HG02981 (cell line): ENCODE data around the gene BOLA3.
"Not testable (repeated sequence)": the region's sequence is repeated elsewhere in the genome, so short reads cannot be mapped to it uniquely, and the experiment has no call there.

Experiments
- ATAC-seq: cut with Tn5 transposase; IDR thresholded peaks from one replicate; pipeline ENCODE4 v1.9.1; 2021; ENCODE audit warnings: mild to moderate bottlenecking, moderate library complexity; ENCODE audit not compliant: unreplicated experiment

Gene BOLA3

DNA sequence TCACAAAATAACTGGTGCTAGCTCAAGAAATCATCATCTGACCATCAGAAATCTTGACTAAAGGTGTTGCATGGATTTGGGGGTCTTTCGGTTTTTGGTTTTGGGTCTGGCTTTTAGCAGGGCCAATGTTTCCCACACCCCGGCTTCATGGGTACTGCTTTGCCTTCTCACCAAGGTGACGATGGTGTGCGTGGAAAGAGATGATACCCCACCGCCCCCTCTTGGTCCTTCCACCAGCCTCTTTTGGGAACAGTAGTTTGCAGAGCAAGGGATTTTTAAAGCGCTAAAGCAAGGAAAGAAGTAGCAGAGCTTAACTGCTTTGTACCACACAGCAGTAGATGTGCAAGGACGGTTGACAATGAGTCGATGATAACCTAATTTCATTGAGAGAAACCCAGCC, 42.3 kb downstream of the BOLA3 start:
- no peak for ATAC-seq

DNA sequence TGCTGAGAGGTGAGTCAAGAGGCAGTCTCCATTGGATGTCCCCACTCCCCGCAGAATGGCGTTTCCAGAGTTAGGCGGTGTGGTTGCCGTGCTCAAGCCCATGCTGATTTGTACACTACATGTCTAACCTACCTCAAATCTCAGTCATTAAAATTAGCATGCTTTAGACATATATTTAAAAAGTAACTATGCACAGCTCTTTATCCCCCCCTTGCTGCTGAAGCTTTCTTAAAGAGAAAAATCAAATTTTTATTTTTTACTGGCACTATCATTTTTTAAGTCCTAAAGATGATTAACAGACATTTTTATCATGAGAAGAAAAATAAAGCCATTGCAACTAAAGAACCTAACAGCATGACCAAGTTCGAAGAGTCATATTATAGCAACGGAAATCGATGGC, 42.9 kb downstream of the BOLA3 start:
- no peak for ATAC-seq

DNA sequence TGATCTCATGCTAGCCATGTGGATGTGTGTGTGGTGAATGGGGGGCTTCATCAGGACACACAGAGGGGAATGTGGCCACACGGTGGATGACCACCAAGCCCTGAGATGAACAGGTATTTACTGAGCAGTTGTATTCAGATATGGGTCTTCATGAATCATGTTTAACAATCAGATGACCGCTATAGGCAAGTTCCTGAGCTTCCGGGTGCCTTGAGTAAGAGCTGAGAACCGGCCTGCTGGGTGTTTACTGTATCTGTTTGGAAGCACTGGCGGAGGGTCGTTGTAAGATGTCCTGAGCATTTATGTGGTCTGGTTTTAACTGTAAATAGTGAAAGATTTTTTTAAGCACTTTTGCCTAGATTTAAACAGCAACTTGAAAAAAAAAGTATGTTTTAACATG, 43.9 kb downstream of the BOLA3 start:
- no peak for ATAC-seq

DNA sequence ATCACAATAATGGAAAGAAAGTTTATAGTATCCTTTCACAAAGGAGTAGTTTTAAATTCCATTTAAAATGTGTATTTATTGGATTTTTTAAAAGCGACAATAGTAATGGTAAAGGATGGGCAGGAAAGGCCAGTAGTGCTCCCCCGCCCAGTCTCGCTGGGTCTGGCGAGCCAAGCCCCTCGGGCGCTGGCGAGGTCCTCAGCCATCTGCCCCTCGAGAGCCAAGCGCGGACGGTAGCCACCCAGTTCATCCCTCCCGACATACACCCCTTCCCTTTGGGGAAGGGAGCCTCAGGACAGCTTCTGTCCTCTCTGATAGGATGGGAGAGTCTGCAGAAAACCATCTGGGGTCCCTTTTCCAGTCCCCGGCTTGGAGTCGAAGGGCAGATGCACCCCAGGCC, 45.2 kb downstream of the BOLA3 start:
- ATAC-seq = no peak

DNA sequence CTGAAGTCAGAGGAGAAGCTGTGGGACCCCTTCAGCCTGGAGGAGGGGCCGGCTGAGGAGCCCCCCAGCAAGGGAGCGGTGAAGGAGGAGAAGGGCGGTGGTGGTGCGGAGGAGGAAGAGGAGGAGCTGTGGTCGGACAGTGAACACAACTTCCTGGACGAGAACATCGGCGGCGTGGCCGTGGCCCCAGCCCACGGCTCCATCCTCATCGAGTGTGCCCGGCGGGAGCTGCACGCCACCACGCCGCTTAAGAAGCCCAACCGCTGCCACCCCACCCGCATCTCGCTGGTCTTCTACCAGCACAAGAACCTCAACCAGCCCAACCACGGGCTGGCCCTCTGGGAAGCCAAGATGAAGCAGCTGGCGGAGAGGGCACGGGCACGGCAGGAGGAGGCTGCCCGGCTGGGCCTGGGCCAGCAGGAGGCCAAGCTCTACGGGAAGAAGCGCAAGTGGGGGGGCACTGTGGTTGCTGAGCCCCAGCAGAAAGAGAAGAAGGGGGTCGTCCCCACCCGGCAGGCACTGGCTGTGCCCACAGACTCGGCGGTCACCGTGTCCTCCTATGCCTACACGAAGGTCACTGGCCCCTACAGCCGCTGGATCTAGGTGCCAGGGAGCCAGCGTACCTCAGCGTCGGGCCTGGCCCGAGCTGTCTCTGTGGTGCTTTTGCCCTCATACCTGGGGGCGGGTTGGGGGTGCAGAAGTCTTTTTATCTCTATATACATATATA, 46.0 kb downstream of the BOLA3 start:
- no peak for ATAC-seq

DNA sequence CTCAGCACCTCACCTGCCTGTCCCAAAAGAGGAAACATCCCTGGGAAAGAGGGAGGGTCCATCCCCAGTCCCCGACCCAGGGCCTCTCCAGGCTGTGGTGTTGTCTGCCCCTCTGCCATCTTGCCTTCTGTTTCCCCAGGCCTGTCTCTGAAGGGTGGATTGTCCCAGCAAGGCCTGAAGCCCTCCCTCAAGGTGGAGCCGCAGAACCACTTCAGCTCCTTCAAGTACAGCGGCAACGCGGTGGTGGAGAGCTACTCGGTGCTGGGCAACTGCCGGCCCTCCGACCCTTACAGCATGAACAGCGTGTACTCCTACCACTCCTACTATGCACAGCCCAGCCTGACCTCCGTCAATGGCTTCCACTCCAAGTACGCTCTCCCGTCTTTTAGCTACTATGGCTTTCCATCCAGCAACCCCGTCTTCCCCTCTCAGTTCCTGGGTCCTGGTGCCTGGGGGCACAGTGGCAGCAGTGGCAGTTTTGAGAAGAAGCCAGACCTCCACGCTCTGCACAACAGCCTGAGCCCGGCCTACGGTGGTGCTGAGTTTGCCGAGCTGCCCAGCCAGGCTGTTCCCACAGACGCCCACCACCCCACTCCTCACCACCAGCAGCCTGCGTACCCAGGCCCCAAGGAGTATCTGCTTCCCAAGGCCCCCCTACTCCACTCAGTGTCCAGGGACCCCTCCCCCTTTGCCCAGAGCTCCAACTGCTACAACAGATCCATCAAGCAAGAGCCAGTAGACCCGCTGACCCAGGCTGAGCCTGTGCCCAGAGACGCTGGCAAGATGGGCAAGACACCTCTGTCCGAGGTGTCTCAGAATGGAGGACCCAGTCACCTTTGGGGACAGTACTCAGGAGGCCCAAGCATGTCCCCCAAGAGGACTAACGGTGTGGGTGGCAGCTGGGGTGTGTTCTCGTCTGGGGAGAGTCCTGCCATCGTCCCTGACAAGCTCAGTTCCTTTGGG, 47.2 kb downstream of the BOLA3 start:
- no peak for ATAC-seq

DNA sequence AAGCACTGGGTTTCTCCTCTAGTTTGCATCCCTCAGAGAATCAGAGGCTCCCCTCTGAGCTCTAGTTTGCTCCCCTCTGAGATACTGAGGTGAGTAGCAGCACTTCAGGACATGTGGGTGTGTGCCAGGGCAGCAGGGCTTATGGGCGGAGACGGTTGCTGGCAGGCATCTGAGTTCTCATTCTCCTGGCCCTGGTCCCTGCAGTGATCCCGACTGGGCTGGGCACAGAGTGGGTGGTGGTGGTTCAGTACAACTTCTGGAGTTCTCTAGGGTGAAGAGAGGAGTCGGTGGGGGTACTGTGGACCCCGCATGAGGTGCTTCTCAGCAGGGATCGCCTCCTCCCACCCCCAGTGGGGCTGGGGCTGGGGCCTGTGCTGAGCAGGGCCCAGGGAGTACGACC, 47.9 kb downstream of the BOLA3 start:
- ATAC-seq = no peak

DNA sequence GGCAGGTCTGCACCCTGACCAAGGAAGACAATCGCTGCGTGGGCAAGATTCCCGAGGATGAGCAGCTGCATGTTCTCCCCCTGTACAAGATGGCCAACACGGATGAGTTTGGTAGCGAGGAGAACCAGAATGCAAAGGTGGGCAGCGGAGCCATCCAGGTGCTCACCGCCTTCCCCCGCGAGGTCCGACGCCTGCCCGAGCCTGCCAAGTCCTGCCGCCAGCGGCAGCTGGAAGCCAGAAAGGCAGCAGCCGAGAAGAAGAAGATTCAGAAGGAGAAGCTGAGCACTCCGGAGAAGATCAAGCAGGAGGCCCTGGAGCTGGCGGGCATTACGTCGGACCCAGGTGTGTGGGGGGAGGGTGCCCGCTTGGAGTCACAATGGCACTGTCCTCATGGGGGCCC, 48.4 kb downstream of the BOLA3 start:
- no peak for ATAC-seq

DNA sequence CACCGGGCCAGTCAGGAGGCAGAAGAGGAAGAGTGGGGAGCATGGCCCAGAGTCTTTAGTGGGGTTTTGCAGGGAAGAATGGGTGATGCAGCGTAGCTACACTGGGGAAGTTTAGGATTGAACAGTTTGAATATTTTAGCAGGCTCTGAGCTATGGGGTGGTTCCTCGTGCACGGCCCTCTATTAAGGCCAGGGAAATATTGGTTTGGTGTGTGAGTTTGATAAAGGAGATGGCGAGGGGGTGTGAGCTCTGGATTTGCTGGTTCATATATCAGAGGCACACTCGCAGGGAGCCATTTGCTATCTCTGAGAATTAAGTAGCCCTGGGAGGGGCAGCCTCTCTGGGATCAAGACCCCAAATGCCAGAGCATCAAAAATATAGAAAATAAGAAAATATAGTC, 50.1 kb downstream of the BOLA3 start:
- ATAC-seq = no peak

DNA sequence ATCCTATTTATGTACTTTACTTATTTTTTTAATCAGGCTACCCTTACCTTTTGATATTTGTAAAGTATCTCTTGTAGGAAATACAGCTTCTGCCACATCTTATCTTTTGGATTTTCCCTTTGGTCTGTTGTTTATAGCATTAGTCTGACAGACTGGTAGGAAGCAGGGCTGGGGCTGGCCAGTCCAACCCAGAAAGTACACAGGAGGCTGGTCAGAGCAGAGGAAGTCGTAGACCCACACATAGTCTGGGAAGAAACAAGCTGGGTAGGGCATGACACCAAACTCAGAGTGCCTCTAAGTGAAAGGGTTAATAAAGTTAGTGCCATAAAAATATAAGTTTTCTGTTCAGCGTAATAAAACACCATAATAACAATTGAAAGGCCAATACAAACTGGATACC, 51.7 kb downstream of the BOLA3 start:
- ATAC-seq = no peak

DNA sequence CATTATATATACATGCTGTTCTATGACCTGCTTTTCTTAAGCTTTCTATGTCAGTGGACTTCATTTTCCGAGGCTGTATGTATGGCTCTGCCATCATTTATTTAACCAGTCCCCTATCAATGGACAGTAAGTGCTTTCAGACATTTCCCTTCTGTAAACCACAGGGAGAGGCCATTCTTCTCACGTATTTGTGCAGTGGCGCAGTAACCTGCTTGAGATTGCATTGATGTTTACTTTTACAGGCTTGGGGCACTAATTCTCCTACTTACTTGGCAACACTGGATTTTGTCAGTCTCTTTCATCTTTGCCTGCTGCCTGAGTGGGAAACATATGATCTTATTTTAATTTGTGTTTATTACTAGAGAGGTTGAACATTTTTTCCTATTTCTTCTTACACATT, 52.1 kb downstream of the BOLA3 start:
- no peak for ATAC-seq

DNA sequence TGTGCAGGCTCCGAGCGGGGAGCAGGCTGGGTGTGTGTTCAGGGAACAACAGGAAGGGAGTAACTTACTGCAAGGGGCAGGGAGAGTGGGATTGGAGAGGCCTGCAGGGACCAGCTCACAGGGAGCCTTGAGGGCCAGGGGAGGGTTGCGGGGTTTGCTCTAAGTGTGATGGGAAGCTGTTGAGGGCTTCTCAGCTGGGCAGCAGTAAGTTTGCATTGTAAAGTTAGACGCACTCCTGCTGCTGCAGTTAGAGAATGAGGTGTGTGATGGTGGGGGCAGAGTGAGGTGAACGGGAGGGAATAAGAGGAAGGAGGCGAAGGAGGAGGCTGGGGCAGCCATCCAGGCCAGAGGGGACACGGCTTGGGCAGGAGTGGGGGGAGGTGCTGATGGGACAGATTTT, 53.4 kb downstream of the BOLA3 start:
- no peak for ATAC-seq

DNA sequence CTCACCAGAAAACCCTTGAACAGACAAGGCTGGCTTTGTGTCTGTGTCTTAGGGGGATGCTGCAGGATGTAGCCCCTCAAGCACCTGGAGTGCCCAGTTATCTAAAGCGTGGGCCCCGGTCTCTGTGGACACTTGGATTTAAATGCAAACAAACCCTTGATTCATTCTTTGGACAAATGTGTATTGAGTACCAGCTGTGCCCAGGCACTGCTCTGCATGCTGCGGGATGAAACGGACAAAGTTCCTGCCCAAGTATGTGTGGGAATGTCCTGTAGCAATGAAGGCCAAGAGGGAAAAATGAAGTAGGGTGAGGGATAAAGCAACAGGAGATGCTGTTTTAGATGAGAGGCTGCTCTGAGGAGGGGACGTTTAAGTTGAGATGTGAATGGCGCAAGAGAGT, 53.9 kb downstream of the BOLA3 start:
- no peak for ATAC-seq

DNA sequence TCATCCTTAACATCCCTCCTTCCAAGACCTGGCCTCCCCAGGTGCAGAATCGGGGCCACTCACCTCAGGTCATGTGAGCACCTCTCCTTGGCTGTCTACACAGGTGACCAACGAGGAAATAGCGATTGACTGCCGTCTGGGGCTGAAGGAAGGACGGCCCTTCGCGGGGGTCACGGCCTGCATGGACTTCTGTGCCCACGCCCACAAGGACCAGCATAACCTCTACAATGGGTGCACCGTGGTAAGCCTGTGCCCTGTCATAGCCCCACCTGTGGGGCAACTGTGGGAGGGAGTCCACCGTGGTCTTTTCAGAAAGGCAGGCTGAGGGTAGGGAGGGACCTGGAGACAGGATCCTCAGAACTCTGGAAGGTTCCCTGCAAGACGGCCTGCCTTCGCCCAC, 54.3 kb downstream of the BOLA3 start:
- no peak for ATAC-seq

DNA sequence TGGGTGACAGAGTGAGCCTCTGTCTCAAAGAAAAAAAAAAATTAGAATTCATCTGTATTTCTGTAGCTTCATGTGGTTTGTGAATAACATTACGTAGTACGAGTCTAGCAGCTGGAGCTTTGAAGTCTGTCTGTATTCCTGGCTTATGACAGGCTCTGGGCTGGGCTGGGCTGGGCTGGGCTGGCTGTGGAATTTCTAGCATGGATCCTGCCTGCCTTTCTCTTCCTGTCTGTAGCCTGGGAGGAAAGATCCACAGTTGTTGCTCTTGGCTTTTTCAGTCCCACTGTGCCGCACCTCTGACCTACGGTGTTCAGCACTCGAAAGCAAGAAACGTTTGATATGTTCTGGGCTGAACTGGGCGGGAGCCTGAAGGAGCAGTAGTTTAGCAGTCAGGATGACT, 55.4 kb downstream of the BOLA3 start:
- ATAC-seq = no peak

DNA sequence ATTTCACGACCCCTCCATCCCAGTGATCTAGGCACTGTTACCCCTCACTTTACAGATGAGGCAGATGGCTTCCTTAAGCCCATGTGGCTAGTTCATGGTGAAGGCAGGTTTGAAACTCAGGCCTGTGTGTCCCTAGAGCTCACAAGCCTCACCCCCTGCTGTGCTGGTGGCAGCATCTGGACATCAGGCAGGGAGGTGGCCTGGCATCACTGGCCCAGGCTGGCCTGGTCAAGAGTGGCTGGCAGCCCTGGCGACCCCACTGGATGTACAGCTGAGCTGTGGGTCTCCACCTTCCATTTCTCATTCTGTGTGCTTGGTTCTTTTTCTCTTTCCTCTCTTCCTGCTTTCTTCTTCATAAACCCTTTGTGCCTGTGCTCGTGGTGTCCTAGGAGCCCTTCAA, 56.3 kb downstream of the BOLA3 start:
- no peak for ATAC-seq

DNA sequence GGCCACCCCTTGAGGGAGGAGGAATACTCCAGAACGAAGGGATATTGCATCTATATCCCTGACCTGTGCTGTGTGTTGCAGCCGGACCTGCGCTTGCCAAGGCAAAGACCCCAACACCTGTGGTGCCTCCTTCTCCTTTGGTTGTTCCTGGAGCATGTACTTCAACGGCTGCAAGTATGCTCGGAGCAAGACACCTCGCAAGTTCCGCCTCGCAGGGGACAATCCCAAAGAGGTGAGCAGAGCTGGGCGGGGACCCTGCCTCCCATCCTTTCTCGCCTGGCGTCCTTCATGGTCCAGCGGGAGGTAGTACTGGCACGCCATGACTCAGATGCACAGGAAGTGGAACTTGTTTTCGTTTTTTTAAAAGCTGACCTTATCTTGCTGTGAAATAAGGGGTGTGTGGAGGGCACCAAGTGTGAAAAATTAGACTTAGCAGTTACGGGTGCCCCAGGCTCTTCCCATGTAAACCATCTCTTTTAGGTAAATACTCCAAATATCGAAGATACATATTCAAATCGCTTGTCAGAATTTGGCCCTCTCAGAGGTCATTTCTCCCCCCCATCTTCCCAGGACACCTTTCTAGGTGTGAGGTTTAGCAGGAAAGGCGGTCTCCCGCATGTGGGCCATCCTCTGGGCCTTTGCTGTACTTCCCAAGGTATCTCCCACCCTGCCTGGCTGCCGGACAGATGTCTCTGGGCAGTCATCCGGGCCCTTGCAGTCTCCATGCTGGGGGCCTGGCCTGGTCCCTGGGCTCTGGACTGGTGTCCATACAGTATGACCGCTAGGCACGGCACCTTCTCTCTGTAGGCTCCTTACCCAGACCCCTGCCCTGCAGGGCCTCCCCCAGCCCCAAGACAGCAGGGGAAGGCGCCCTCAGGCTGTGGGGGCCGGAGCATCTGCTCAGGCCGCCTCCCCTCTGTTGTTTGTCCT, 57.6 kb downstream of the BOLA3 start:
- no peak for ATAC-seq

DNA sequence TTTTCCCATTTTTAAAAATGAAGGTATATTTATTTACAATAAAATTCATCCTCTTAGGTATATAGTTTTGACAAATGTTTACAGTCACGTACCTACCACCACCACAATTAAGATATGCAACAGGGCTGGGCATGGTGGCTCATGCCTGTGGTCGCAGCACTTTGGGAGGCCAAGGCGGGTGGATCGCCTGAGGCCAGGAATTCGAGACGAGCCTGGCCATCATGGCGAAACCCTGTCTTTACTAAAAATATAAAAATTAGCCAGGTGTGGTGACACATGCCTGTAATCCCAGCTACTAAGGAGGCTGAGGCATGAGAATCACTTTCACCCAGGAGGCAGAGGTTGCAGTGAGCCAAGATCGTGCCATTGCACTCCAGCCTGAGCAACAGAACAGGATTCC, 59.0 kb downstream of the BOLA3 start:
- ATAC-seq = not testable (repeated sequence)

DNA sequence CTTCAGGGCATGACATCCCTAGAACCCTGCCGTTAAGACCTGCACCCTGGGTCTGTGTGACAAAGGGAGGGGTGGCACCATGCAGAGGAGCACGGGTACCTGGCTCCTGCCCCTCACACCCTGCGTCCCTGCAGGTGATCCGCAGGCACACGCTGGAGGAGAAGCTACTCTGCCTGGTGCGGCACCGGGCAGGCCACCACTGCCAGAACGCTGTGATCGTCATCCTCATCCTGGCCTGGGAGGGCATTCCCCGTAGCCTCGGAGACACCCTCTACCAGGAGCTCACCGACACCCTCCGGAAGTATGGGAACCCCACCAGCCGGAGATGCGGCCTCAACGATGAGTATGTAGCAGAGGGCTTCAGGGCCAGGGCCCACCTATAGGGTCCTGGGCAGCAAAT, 60.0 kb downstream of the BOLA3 start:
- no peak for ATAC-seq

DNA sequence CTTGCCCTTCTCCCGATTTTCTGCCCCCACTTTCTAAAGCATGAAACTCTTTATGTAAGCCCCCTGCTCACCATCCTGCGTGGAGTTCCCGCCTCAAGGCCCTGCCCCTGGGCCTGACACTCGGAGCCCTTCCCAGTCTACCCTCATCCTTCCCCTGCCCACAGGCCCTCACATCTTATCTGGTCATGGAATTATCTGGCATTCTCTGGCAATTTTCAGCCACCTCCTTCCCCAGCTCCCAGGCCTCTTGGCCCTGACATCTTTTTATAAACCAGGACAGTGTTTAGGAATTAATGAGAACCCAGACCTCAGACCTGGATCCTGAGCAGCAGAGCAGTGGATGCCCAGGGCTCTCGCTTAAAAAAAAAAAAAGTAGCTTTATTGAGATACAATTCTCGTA, 61.7 kb downstream of the BOLA3 start:
- ATAC-seq = no peak
